Sigmoid colon (tissue), 4 donors: ENCODE results near the gene ALX4.

ENCODE experiments used
- CTCF ChIP-seq, 4 experiments: fragments of 450-650 bp in 3 of 4; fragments of 200-600 bp in 1 of 4; IDR thresholded peaks; one replicate each; pipeline ENCODE4 v1.5.1; 2016 to 2019; ENCODE audit warnings: antibody characterized with exemption in 4 of 4, mild to moderate bottlenecking in 3 of 4, moderate library complexity in 2 of 4
- EP300 ChIP-seq, 4 donors: sonication (generic); formaldehyde crosslinking; IDR thresholded peaks; one replicate each; pipeline ENCODE4 v1.6.1; 2017; ENCODE audit warnings: antibody characterized with exemption in 4 of 4
- POLR2A ChIP-seq, 2 donors: fragments of 450-650 bp; IDR thresholded peaks; one replicate each; pipeline ENCODE4 v1.6.1; 2016; ENCODE audit warnings: antibody characterized with exemption in 2 of 2, mild to moderate bottlenecking in 2 of 2, moderate library complexity in 2 of 2
- POLR2AphosphoS5 ChIP-seq, 4 donors: sonication (generic); formaldehyde crosslinking; IDR thresholded peaks; one replicate each; pipeline ENCODE4 v1.6.1; 2017; ENCODE audit warnings: antibody characterized with exemption in 4 of 4

GRCh38 chr11:44271286-44271685 is 38.7 kb downstream of the ALX4 start:
- no peak for TF ChIP-seq CTCF (IDR thresholded peaks at IDR 0.05)
- TF ChIP-seq EP300 (IDR thresholded peaks at IDR 0.05), result no peak
- TF ChIP-seq POLR2A (IDR thresholded peaks at IDR 0.05), result no peak
- TF ChIP-seq POLR2AphosphoS5 (IDR thresholded peaks at IDR 0.05), result no peak
